GM19397 (cell line): ENCODE results near the gene APIP.

Source experiments
- ATAC-seq: cut with Tn5 transposase; IDR thresholded peaks from one replicate; pipeline ENCODE4 v1.9.1; 2021; ENCODE audit warnings: mild to moderate bottlenecking, moderate library complexity; ENCODE audit not compliant: unreplicated experiment

APIP gene

GRCh38 chr11:34844463-34845112, 71.6 kb downstream of the APIP start:
- no peak for ATAC-seq

- no peak for ATAC-seq
Observed at GRCh38 chr11:34843271-34843670, 72.9 kb downstream of the APIP start.

- no peak for ATAC-seq
Observed at GRCh38 chr11:34840736-34841386, 75.3 kb downstream of the APIP start.

- no peak for ATAC-seq
Observed at GRCh38 chr11:34839969-34840368, 76.2 kb downstream of the APIP start.

GRCh38 chr11:34836958-34837856, 79.0 kb downstream of the APIP start:
- no peak for ATAC-seq

DNA sequence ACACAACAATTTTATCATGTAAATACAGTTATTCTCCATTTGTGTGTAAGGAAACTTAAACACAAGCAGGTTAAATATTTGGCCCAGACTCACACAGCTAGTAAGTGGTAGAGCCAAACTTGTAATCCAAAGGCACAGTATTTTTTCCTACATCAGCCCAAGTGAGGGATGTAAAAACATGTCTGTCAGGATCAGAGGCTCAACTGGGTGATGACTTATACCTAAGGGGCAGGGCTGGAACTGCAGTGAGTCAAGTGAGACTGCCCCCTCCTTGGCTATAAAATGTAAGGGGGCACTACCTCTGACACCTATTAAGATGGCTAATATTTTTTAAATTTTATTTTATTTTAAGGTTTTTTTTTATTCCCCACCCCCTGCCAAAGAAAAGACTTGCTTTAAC, 82.6 kb downstream of the APIP start:
- no peak for ATAC-seq
